Cerebellar nuclear complex (tissue), 1 donor: ENCODE measurements around the gene MAN1A1.

Experiments
- DNase-seq, 2 experiments: peaks; one replicate each; lab custom pipeline; 2025; lab: John Stamatoyannopoulos, UW

The MAN1A1 gene

DNA sequence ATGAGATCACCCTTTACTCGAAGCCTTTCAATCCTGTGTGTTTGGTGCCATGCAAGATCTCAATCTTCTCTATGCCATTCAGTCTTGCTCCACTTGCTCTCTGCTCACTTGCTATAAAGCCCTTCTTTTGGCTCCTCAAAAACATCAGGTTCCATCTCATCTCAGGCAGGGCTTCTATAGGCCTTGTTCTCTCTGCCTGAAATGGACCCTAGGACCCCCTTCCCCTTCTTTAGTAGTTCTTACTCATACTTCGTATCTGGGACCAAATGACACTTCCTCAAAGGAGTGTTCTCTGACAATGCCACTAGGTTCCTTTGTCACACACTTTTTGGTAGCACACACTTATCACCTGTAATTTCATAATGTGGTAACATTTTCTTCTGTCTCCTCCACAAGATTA, 154.4 kb downstream of the MAN1A1 start:
- no peak for DNase-seq

DNA sequence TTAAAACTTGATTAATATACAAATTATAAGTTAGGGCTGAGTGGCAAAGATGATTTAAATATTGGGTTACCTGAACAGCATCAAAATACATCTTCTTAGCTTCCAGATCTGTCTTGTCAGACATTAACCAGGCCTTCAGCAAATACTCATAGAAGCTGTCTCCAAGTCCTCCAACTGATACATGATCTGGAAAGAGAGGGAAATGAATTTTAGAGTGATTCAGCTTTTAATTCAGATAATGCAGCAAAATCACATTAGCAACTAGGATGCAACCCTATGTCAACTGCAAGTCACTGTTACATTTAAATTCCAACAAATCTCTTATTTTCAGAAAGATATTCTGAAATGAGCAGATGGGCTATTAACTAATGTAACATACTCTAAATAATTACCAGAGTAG, 155.9 kb downstream of the MAN1A1 start:
- no peak for DNase-seq

DNA sequence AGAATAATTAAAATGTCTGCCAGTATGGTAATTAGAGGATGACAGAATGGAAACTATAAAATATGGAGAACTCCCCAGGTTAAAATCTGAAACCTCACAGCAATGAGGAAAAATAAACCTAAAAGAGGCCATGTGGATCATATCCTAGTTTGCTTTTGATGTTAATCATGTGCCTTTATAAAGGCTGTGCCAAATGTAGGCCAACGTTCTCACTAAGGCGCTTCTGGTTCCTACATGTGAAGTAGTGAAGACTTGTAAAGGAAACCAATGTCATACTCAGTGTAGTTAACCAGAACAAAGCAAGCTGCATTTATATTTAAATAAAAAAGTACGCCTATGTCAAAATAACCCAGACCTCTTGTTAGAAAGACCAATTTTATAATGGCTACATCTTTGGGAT, 157.4 kb downstream of the MAN1A1 start:
- no peak for DNase-seq

DNA sequence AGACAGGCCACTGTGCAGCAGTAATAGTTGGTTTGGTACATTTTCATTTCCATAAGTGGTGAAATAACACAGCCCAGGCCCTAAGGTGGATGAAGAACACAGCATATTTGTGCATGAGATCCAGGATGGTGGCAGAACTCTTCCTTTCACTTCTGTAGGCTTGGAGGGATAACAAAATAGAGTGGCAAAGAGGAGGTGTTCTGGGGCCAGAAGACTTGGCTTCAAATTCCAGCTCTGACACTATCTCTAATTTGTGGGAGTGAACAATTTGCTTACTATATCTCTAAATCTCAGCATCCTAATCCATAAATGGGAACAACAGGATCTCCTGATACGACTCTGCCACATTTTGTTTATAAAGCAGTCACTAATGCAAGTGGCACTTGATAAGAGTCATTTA, 159.4 kb downstream of the MAN1A1 start:
- no peak for DNase-seq

DNA sequence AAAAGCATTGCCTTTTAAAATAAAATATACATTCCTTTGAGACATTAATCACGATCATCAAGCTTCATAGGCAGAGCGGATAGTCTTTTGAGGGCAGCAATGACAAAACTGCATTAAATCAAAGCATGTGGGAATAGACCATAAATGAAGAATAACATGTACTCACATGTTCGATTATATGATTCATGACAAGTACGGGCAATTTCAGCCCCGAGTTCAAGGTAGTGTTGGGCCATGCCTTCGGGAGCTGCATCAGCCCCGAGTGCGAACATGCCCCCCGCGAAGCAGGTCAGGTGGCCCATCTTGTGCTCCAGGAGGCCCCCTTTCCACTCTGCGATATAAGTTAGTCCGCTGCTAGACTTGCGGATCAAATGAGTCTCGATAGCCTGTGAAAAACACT, 160.1 kb downstream of the MAN1A1 start:
- no peak for DNase-seq

DNA sequence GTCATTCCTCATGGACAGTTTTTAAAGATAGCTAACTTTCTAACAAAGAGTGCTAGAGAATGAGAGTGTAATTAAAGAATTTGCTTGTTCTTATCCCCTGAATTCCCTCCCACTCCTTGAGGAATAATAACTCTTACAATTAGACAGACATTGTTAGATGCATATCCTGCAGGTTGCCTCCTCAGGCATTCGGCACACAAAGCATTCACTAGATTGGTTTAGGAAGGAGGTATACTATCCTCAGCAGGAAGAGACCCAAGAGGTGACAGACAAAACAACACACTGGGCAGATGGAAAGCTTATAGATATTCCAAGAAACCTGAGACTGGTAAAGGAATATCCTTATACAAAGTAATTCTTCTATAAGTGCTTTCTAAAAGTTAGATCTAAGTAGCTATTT, 162.0 kb downstream of the MAN1A1 start:
- no peak for DNase-seq

DNA sequence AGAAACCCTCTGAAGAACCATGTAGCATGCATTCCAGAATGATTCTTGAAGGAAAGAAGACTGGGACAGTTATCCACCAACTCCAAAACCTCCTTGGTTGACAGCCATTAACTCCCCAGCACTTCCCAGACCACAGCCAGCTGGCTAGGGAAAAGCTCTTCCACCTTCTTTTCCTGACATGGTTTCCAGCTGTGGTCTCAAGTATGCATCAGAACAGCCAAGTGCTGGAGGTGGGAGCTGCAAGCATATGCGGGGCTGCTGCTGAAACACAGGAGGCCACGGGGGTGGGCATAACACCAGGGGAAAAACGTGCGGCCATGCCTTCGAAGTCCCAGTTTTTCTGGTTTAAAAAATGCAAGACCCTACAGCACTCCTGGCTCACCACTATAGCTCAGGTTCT, 163.1 kb downstream of the MAN1A1 start:
- no peak for DNase-seq

DNA sequence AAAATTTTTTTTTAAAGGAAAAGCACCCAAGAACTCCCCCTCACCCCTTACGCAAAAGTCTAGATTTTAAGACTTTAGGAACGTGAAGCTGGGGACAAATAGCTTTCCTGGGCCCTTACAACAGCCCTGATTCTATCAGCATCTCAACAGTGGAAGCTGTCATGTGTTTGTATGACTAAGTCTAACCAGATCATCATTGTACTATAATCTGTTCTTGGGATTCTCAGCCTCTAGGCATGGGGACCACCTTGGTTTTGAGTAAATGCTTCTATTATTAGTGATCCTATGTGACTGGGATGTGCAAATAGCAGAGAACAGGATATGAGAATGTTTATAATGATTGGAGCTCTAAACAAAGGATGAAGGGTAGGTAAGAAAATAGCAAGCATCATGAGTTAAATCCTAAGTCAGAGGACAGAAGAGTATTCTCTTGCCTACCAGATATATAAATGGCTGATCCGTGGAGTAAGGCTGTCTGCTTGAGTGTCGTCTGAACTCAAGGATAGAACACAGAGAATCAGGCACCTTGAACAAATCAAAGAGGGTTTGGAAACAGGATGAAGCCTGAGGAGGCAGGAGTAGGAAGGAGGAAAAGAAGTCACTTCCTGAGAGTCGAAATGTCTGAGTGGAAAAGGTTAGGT, 165.4 kb downstream of the MAN1A1 start:
- DNase-seq, result no peak

DNA sequence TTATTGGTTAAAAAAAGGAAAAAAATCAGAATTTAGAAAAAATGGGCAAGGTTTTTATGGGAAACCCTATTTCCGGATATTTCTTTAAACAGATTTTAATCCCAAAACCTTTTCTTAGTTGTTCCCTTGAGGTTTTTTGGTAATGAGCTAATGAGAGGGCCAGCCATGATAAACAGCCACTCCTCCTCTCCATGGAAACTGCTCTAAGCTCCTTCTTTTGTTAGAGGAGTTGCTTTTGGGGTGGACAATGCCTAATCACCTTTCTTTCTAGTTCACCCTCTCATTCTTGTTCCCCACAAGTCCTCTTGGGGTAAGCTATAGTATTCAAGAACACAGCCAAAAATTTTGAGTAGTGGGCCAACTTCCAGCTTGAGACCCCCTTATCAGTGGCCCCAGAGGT, 166.1 kb downstream of the MAN1A1 start:
- DNase-seq, result no peak

DNA sequence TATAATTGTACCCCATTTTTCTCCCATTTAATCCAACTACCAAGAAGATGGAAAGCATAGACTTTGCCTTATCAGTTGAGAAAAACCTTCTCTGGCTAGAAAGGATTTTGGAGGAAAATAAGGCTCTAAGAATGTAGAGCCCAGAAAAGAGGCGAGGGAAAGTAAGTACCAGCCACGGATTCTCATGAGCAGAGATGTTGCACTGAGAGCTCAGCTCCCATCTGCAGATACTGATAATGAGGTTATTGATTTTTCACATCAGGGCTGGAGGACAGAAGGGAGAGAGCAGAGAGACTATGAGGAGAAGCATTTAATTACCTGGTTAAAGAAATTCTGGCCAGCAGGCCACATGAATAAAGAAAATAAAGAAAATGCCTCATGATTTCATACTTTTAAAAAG, 166.7 kb downstream of the MAN1A1 start:
- DNase-seq, result no peak

DNA sequence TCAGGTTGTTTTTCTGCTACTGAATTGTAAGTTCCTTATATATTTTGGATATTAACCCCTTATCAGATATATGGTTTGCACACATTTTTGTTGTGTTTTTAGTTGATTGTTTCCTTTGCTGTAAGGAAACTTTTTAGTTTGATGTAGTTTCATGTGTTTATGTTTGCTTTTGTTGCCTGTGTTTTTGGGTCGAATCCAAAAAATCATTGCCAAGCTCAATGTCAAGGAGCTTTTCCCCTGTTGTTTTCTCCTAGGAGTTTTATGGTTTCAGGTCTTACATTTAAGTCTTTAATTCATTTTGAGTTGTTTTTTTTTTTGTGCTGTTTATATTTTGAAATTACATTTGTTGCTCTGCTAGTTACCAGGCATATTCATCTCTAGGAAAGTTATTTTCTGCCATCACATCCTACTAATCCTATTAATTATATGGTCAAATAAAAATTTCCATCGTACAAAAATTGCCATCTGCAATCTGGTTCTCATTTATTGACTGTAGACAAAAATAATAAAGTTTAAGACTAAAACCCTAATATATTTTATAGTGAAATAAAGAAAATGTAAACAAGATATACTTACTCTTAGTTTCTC, 167.3 kb downstream of the MAN1A1 start:
- no peak for DNase-seq

DNA sequence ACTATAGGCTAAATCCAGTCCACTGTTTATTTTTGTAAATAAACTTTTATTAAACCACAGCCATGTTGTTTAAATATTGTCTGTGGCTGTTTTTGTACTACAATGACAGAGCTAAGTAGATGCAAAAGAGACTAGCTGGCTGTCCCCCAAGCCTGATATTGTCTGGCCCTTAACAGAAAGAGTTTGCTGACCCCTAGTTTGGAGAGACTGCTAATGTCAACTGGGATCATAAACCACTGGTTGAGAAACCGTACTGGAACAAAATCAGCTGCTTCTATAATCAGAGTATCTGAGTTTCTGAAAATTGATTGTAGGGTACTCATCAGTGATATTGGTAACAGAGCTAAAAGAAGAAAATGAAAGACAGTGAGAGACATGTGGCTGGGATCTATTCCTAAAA, 168.5 kb downstream of the MAN1A1 start:
- no peak for DNase-seq

DNA sequence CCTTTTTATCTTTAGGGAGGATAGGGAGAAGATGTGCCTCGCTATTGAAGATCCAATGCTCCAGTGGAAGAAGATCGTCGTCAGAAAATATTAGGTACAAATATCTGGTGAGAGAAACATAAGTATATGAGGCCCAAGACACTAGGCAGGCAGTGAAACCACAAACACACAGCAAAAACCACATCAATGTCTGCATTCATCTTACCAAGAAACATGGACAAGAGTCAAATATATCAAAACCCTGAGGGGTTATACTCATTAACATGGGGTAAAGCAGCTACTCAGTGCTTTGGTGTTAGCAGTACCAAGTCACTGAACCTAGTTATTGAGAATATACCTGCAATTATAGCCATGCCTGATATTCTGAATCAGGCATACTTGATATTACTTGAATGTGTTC, 169.7 kb downstream of the MAN1A1 start:
- no peak for DNase-seq

DNA sequence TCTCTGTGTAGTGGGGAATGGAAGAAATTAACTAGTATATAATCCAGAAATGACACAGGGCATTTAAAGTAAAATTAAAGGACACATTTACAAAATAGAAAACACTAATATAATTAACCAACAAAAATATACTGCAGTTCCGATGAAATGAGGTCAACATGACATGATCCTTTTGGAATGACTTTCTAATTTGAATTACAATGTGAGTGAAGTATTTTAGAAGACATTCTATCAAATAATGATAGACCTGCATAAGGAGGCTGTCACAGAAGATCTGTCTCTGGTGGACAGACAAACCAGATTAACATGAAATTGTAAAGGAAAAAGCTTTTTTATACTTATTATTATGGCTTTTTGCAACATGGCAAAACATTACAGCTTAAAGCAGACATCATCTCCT, 170.5 kb downstream of the MAN1A1 start:
- no peak for DNase-seq

DNA sequence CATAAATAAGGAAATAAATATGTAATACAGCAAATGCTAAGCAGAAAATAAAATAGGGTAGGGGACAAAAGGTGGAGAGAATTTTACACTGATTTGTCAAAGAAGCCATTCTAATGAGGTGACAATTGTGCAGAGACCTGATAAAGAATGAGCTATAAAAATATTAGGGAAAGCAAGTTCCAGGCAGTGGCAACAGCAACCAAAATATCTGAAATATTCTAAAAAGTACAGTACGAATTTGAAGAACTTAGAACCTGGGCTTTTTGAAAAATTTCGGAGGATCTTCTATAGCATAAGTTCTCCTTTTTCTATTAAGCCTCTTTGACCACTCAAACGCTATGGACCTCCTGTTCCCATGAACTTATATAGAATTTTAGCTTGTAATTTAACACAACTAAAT, 173.1 kb downstream of the MAN1A1 start:
- no peak for DNase-seq

DNA sequence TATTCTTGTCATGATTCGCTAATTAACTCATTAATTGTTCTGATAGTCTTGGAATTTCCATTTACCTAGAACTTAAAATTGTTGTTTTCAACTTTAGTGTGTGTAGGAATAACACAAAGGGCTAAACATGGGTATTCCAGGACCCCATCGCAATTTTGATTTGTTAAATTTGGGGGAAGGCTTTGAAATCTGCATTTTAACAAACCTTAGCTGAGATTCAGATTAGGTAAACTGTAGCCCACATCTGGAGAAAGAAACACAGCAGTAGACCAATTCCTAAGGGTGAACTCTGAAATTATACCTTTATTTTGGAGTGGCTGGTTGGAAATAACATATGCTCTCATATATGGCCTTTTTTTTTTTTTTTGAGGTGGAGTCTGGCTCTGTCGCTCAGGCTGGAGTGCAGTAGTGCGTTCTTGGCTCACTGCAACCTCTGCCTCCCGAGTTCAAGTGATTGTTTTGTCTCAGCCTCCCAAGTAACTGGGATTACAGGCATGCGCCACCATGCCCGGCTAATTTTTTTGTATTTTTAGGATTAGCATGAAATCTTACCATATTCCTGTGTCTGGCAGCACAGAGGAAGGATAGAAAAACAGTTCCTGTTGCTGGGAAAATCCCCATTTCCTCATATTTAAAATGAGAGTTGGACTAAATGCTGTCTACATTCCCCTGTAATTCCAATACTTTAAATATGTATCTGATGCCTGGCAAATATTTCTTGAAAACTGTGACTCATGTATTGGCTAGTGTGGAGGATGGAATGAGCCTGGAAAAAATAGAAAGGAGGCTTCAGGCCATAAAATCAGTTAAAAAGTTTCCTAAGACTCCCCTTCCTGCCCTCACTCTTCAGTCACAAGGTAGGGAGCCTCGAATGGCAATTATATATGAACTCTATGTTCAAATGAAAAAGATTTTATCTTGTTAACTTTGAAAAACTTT, 174.4 kb downstream of the MAN1A1 start:
- no peak for DNase-seq

DNA sequence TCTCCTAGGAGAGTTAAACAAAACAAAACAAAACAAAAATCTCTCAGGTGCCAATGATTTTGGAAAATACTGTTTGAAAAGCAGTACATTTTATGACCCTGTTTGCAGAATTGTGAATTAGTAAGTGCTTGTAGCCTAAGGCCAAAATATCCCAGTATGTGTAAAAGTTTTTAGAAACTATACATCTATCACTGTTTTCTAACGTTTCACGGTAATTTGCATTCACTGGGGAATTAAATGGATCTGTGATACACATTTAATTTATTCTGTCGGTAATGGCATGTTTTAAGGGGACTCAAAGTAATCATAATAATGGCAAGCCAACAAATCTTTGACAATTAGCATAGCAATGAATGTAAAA, 175.5 kb downstream of the MAN1A1 start:
- no peak for DNase-seq

DNA sequence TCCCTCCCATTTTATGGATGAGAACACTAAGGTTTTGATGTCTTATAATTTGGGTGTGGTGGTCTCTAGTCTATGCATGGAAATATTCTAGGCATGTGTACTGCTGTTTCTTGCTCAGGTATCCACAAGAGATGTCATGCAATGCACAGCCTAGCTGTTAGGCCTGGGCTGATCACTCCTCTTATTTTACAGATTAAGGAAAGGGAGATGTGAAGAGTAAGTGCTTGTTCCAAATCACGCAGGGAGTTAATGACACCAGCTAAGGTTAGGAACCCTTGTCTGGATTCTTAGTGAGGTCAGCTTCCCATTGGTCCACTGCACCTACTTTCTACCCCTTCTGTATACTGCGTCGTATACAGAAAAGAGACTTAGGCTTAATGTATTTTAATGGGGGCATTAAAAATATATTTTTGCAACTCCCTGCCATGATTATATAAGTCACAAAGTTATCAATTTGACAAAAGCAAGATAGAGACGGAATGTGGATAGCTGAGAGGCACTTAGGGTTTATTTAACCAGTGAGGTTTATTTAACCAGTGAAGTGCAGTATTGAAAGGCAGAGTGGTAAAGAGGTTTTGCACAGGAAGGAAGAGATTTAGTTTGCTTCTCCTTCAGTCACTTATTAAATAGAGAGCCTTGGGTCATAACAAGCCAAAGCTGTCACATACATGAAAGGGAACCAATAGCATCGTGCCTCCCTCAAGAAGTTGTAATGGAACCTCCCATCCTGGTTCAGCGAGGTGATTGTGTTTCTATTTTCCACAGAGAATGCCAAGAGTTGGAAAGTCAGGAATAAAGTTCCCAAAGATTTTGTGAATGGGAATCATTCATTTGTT, 176.1 kb downstream of the MAN1A1 start:
- DNase-seq, result no peak

DNA sequence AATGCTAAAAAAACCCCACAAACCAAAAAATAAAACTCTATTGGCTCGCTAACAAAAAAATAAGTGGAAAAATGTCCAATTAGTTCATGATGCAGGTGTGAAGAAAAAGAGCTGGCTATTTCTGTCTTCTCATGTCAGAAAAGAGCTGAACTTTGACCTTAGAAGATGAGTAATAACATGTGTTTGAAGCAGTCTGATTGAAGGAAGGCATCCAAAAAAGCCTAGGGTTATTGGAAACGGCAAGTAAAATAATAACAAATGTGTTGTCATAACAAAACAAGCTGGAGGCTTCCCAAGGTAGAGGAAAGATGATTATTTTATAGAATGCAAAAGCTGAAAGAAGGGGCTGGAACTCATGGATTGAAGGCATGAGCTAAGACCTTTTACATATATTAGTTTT, 176.7 kb downstream of the MAN1A1 start:
- no peak for DNase-seq

DNA sequence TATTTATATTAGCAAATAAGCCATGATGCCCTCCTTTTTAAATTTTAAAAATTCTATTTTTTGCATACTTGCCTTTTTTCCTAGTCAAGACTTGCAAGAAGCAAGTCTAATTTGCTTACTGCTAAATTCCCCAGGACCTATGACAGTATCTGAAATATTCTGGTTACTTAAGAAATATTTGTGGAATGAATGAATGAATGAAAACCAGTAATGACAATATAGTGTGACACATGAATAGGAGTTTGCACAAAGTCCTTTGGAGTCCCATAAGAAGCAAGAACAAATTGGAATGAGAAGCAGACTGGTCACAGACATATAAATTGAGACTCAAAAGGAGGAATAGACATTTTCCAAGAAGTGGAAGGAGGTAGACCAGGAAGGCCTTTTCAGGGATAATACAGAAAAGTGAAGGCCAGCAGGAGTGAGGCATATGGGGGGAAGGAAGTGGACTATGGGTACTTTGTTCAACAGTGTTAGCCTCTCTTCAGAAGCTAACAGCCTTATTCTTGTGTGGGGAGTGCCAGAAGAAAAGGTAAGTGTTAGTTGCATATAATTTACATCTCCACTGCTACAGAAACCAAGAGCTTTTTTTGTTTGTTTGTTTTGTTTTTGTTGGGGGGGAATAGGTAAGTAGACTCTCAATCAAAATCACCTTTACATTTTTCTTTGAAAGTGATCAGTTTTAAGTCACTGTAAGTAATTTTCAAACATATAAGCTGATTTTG, 177.5 kb downstream of the MAN1A1 start:
- no peak for DNase-seq

DNA sequence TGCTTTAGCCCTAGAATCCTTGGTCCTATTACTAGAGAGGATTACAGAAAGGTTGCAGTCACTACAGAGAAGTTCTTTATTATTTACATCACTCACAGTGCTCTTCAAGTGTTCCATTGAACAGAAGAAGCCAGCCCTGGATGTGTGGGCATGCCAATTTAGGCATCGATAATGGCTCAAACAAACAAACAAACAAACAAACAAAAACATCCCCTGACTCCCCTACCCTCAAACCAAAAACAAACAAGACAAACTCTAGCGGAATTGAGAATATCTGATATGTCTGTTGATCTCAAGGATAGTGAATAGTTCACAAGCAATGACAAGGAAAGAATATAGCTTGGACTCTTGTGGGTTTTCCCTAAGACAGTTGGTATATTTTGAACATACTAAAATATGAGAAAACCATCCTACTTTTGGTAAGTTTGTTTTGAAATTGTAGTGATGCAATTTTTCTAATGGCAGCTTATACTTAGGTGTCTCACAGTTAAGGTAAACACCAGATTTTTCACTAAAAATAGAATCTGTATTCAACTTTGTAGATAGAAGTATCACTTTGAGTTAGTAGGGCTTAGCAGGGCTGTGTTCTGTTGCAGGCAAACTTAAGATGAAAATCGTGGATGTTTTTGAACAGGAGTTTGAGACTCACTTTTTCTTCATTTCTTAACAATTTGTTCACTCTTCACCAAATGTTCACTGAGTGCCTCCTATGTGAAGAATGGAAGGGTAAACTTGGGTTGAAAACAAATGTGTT, 178.3 kb downstream of the MAN1A1 start:
- no peak for DNase-seq
